HG03575 (cell line): ENCODE measurements around the gene LRRC8D.
A peak's percentile ranks its signal among the peaks of the same experiment; 100 is the strongest.

ENCODE experiments used
- ATAC-seq: cut with Tn5 transposase; IDR thresholded peaks from one replicate; pipeline ENCODE4 v1.9.1; 2021; ENCODE audit not compliant: unreplicated experiment, insufficient number of reproducible peaks, low FRiP score; ENCODE audit errors: extremely low read depth

Gene LRRC8D

DNA sequence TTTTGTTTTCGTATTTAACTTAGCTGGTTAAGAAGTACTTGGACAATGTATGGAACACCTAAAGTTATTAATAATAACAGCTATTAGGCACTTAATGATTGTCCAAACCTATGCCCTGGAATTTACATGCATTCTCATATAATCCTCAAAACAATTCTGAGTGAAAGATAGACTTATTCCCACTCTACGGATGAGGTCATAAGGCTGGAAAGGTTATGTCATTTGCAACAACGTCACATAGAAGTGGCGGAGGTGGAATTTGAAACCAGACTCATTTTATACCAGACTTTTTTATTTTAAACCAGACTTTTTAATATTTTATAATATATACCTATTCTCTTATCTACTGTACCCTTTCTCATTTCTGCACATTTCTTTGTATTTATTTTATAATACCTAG lies 8.4 kb downstream of the LRRC8D start:
- no peak for ATAC-seq

DNA sequence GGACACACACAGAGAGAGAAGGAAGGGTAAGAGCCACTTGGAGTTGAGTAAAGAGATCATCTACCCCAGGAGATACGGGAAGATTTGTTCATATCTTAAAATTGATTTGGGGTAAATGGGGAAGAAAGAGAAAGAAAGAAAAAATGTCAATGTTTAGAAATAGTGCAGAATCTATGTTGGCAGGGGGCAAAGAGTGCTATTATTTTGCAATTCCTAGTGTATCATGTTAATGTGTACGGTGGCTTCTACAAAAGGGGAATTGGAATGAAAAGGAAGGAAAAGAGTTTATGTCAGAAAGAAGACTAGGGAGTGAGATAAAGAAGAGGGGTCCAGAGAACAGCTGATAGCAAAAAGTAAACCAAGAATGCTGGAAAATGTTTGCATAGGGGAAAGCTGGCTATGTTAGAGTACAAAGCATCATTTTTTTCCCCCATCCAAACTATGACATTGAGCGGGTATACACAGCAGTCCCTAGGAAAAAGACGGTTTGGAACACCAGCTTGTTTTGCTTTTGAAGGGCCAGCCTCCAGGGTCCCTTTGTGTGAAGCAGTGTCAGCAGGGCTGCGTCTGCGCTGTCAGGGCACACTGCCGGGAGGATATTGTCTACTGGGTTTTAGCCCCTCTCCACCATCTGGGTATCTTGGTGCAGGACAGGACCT lies 10.8 kb downstream of the LRRC8D start:
- no peak for ATAC-seq

DNA sequence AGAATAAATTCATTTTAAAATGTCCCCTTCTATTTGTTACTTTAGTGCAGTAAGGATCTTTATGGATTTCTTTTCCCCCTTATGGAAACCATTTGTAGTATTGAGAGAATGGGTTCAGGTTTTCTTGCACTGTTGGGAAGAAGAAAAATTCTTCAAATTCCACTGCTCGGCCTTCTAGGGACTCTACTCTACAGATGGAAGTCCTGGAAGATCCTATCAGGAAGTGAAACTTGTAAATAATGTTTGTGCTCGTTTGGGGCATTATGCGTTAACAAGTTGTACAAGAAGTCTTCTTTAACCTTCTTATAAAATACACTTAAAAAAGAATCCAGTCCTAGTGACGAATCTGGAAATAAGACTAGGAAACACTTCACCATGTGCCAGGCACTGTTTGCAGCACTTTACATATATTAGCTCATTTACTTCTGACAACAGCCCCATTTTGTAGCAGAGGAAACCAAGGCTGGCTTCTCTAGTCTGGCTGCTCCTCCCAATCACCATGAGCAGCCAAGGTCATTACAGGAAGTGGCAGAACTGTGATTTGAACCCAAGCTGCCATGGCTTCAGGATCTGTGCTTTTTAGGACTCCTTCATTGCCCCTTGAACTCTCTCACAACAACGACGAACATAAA lies 11.8 kb downstream of the LRRC8D start:
- ATAC-seq: no peak

DNA sequence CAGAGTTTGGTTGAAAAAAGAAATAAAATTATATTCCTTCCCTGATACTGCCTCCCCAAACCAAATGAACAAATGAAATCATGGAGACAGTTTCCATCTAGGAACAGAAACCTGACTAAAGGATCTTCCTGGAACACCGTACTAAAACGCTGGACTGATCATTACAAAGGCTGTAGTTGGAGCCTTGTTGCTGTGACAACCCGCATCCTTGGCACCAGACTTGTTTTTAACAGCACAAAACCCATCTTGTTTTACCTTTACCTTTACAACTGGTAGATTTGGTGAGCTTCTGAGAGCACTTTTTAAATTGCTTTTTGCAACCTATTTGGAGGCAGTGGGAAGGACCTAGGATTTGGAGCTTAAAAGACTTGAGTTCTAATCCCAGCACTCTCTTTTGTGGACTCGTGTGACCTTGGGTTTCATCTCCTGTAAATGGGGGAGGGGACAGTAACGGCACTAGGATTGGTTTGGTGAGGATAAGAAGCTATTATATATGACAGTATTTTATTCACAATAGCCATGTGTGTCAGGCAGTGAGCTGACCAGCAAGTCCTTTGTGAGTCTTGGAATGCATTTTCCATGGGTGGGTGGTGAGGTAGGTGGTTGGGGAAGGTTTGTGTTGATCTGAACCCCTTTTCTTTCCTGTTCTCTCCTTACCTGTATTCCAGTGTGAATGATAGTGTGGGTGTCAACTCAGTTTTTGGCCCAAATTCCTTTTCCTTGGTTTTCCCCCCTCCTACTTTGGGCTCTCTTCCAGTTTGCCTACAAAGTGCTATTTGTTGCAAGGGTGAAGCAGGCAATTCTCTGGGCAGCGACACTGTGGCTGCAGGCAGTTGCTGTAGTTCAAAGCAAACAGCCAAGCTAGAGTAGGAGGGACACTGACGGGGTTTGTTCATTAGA lies 12.6 kb downstream of the LRRC8D start:
- no peak for ATAC-seq

DNA sequence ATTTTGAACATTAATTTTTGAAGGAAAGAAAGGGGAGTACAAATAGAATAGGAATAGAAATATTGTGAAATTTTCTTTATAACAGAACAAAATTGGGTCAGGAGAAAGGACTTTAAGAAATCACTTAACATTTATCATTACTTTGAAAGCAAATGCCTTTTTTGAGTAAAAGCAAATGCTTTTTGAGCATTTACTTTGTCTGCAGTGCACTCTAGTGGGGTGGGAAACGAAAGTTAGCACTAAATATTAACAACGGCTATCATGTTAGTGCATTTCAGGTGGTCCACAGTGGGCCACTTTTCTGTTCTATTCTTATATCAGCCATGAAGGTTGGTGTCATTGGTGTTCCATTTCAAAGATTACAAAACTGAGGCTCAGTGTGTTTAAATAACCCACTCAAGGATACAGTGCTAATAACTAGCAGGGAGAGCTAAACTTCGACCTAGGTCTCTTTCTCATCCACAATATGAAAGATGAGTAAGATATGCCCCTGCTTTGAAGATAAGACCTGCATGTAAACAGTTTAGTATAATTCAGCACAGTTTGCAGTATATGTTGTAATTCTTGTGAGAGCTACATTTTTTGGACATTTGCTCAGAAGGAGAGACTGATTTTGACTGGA lies 13.4 kb downstream of the LRRC8D start:
- ATAC-seq: no peak

DNA sequence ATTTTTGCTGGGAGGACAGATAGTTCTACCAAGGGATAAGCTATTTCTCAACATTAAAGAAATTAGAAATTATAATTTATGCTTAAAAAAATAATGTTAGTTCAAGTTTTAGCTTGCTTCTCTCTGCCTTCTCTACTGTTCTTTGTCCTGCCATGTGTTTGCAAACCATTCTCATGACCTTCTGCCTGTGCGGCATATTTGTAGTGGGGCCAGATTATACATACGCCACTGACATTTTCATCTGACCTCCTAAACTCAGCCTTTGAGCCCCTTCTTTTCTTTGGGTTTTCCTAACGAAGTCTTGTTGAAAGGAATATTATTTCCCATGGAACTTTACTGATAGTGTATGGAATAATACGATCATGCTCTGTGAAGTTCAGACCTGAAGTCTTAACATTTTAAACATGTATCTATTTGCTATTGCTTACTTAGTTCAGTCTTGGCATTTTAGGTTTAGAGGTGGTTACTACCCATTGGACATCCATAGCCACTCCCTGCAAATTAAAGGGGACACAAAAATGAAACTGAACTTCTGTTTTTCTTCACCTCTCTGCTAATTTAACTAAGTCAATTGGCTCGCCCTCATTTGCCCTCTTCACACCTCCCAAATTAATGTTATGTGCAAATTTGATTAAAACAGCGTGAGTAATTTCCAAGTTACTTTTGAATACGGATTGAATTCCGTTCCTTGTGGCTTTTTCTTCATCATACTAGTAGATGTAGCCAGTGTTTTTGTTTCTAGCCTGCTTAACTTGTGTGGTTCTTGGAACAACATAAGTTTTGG lies 15.6 kb downstream of the LRRC8D start:
- ATAC-seq: no peak

DNA sequence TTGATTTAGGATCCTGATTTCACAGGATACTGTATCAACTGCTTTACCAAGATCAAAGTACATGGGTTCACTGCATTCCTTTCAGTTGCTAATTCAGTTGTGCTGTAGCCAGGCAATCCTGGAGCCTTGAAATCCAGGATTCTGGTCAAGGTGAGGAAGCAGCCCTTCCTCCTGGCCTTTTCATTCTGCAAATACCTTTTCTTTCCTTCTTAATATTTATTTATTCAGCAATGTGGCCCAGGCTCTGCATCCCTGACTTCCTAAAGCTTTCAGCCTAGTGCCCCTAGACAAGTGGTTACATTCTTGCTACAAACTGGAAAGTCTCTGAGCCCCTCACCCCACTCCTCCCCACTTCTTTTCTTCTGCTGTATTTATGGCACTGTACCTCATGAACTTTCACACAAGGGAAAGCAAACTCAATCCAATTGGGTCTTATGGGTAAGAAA lies 16.2 kb downstream of the LRRC8D start:
- no peak for ATAC-seq

DNA sequence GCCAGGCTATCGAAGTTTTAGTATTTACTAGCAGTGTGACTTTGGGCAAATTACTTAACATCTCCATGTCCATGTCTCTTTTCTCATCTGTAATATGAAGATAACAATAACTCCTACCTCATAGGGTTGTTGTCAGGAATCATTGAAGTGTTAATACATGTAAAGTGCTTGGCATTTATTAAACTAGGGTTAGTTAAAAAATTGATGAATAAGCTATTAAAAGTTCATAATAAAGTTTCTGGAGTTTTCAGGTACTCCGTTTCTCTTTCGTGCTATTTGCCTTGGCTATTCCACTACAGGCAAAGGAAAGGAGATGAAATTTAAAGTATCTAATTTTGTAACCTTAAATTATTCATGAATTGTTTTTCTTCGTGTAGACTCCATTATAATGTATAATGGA lies 16.7 kb downstream of the LRRC8D start:
- ATAC-seq: no peak

DNA sequence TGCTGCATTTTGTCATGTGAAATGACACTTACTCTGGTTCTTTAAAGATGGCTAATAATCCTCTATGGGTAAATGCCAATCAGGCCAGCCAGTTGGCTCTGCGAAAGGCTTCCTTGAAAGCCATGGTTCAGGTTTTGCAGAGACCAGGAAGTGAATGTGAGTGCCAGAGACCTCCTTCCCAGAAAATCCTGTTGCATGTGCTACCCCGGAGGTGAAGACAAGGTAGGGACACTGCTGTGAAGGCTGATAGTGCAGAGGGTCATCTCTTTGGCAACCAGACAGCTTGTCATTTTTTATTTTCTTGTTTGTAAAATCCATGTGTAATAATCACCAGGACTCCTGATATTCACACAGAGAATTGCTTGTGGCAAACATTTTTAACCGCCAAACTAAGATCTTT lies 18.7 kb downstream of the LRRC8D start:
- ATAC-seq: no peak

DNA sequence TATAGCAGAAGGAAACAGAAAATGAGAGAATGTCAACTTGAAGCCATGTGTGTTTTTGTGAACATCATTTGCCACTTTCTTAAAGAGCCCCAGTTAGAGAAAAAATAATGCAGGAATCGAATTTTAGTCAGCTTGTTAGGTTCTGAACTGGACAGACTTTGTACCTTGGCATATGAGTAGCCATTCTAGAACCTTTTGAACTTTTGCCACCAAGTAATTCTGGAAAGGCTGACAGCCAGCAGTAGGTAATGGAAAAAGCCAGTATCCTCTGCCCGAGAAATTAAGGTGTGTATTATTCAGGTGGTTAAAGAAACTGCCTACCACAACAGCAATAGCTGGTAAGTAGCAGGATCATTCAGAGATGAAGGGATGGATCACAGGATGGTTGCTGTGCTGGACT lies 20.7 kb downstream of the LRRC8D start:
- no peak for ATAC-seq

DNA sequence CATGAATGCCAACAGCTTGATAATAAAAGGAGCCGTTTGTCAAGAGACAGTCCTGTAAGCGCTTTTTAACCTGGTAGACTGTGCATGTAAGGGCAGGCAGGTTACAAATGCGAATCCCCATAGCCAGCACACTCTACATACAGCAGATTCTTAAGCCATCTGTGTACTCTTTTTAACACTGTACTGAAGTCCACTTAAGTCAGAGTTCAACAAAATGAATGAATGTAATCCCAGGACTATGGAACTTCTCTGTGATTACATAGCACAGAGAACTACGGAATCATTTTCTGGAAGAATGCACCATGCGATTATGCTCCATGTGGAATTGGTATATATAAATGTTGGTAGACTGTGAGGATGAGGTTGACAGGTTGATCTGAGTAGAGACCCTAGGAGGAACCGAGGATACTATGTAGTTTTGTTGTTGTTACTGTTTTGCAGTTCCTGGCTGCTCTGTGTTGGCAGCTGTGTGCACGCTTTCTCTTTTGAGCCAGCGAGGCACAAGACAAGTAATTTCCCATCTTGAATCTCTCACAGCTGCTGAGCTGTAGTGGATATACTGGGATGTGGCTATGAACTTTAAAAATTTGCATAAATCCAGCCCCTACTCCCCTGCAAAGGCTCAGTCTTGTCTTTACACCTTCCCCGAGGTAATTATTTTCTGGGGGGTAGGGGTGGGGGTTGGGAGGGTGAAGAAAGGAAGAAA lies 21.9 kb downstream of the LRRC8D start:
- ATAC-seq: peak; percentile 33

DNA sequence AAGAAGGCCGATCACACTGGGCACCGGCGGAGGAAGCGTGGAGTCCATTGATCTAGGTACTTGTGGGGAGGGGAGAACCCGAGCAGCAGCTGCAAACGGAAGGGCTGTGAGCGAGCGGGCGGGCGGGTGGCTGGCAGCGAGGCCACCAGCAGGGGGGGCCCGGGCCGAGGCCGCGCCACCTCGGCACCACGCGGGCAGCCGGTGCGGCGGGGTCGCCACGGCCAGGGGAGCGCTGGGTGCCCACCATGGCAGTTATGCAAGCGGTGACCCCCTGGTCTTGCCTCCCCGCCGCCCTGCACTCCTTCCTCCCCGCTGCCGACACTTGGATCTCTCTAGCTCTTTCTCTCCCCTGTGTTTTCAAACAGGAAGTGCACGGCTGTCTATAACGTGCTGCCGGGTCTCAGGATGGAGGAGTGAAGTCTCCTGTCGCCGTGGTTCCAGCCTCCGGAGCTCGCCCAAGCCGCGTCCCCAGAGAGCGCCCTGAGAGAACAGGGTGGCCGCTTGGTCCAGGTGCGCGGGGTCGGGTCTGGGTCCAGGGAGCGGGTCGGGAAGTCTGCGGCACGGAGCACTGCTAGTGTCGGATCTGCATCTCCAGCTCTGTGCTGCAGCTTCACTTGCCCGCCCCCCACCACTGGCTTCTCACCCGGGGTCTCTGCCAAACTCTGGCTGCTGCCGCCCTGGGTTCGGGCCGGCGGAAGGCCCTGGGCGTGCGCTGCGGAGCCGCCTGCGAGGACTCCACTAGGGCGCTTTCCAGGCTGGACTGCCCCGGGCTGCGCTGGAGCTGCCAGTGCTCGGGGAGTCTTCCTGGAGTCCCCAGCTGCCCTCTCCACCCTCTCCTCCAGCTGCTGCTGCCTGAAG lies 22.7 kb downstream of the LRRC8D start:
- ATAC-seq: peak; percentile 42

DNA sequence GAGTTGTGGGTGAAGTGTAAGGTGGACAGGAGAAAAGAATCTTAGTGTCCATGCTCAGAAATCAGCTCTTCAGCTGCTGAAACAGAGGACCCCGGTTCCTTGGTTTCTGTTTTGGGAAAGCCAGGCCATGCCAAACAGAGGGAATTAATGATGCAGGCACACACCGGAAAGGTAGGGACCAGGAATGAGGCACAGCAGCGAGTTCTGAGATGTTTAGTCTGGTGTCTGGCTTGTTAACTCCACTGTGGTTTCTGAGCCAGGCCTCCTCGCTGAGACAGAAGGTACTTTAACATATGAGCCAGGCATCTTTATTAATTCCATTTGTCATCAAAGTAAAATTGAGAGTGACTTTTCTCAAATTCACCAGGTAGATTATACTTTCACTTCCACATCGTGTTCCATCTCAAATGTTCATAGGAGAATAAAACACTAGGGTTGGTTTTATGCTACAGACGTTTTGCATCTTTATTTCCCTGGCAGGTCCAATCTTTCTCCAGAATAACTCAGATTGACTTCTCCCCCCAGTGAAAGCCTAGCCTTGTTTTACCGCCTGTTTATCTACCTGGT lies 23.5 kb downstream of the LRRC8D start:
- no peak for ATAC-seq

DNA sequence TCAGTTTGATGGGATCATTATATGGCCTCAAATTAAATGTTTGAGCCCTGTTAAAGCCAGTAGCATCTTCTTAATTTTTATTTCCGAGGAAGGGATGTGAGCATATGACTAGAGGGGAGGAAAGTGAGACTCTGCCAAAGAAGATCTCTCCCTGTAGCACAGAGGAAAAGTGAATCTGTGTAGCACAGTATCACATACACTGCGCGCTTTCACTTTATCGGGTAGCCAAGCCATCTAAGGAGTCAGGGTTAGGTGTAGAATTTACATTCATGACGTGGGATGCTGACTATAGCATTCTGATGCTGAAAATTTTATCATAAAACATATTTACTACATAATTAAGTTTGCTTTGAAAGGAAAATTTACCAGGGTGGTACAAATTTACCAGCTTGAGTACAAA lies 24.0 kb downstream of the LRRC8D start:
- no peak for ATAC-seq

DNA sequence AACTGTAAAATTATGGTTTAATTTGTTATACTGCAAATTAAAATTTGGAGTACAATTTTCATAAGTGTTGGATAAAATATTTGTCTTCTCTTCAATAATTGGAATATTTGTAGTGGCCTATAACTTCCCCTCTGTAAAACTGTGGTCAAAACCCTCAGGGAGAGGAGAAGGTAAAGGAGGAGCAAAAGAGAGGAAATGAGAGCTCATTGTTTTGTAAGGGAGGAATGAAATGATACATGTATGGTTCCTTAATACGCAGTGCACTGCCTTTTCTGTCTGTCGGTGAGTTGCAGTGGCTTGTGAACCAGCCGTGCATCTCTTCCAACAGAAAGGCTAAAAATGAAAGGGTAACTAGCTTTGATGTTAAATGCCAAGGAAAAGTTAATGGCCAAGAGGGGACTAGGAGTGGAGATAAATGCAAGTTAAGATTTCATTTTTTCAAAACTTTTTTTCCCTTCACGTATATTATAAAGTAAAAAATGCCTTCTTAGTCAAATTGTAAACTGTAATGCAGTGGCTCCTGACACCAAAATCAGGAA lies 26.4 kb downstream of the LRRC8D start:
- no peak for ATAC-seq

DNA sequence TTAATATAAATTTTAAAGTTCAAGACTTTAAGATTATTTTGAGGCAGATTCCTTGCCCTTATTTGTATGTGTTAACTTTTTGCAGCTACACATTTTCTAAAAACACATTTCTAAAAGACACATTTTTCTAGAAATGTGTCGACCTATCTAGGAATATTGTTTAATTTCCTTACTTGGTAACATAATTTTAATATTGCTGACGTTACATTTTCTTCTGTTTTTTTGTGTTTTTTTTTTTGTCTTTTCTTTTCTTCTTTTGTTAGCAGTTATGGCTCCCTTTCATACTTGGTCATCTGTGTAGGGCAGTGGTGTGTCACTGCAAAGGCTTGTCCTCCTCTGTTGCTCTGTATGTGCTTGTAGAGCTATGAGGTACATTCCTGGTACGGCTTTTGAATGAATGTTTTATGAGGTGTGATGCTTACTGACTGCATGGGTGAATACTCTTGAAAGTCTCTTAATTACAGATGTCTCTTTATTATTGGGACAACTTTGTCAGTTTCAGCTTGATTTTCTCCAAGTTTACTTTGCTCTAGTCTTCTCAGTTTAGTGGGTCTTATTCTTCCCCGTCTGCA lies 30.1 kb downstream of the LRRC8D start:
- no peak for ATAC-seq

DNA sequence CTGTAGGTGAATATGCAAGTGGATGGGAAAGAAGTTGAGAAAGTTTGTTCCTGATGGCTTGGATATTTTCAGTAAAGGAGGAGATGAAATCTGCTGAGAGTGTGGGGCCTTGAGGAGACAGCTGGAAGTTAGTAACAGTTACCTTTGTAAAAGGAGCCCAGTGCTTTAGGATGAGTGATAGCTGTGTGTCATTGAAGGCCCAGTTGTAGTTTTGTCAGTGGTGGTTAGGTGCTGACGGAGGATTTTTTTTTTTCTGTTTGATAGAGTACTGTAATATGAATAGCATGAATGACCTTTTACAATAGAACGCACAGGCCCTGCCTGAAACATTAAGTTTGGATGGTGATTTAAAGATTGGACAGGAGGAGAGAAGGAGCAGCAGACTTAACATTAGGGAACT lies 33.3 kb downstream of the LRRC8D start:
- no peak for ATAC-seq
